Measurements from ENCODE around the gene SLC25A2. TPM values are rescaled to one million over a fixed set of nuclear protein-coding genes. Genes with fewer than 3 reads are reported as not detected.

The SLC25A2 gene
- total RNA-seq (2022; extraction: Qiagen RNA extraction): not detected in 5 replicates

DNA sequence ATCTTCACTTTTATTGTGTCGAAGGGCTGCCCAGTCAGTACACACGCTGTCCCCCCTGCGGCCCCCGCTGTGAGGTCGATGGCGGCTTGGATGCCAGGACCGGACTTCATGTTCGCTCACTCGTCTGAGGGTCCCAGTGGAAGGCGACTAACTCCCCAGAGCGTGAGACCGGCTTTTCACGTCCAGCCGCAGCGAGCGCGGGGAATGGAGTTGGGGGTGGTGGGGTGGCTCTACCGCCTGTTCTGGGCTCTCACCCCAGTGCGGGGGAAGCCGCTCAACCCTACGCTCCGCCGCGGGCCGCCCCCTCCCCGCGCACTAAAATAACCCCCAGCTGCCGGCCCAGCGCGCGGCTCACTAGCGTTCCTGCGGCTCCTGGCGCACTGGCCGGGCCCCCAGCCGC lies at the start of gene SLC25A2:
Gene SLC25A2, minus strand, starts transcription at position 294 of the 400 bp plus-strand sequence. Its CDS starts 184 bp downstream, at position 110.

DNA sequence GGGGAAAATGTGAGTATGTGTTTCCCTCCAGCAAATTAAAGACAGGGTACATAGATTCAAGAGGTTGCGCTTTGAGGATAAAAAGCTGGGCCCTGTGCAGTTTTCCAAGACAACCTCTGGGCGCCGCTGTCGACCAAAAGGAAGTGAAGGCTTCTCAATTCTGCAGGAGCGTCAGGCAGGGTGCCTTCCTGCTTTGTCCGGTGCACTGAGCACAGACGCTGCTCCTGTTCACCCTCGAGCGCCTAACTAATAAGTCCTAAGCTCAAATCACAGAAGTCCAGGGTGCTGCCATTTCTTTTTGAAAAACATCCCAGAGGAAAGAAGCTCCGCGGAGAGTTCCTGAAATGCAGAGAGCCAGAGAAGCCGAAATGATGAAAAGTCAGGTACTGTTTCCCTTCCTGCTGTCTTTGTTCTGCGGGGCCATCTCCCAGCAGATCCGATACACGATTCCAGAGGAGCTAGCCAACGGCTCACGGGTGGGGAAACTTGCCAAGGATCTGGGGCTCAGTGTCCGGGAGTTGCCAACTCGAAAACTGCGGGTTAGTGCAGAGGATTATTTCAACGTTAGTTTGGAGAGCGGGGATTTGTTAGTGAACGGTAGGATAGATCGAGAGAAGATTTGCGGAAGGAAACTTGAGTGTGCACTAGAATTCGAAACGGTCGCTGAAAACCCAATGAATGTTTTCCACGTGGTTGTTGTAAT lies 46.2 kb upstream of the SLC25A2 start, which contains the start of gene PCDHGB1:
Gene PCDHGB1, plus strand, starts transcription at position 183 of the 703 bp plus-strand sequence. Its CDS starts 162 bp downstream, at position 345.

DNA sequence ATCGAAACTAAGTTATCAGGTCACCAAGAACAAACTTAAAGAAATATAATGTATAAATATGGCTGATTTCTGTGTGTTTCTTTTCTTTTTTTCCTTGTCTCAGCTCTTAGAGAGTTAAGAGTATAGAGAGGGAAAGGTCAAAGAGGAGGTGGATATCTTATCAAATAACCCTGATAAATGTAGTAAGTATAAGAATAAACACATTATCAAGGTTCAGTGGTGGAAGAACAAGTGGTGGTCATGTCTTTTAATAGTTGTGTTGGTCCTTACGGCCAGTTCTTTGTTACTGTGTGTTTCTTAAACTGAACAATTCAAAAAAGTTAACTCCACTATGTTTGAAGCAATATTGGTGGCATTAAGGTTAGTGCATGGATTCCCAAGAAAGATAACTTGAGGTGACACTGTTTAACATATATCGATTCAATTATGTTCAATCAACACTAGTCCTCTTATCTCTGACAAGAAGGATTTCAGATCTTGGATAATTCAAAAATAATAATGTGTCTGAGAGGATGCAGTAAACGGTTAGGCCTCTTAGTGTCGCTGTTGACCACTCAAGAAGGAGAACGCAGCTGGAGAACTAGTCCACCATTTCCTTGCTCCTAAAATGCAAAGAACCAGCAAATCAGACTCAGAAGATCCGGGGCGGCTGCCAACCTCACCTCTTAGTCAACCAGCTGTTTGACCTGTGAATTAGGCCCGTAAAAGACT lies 39.5 kb upstream of the SLC25A2 start, which contains the start of gene PCDHGA3:
Gene PCDHGA3, plus strand, starts transcription at position 588 of the 711 bp plus-strand sequence. CDS start 205 bp downstream, outside the sequence.

DNA sequence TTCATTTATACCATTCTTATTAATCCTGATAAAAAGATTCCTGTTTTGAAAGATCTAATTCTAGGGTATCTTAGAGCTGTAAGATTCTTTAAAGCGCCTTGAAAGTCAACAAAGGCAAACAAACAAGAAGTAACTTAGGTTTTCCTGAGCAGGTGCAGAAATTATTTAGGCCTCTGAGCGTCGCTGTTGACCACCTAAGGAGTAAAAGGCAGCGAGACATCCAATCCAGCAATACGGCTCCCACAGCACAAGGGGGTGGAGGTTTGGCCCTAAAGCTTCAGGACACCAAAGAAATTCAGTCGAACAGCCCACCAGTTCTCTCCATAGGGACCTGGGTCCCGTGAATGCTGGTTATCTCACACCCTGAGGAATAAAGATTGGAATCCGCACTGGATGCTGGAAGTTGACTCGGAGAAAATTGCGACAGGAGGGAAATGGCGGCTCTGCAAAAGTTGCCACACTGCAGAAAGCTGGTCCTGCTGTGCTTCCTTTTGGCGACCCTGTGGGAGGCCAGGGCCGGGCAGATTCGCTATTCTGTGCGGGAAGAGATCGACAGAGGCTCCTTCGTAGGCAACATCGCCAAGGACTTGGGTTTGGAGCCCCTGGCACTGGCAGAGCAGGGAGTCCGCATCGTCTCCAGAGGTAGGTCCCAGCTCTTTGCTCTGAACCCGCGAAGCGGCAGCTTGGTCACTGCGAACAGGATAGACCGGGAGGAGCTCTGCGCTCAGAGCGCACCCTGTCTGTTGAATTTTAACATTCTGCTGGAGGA lies 34.9 kb upstream of the SLC25A2 start, which contains the start of gene PCDHGA2:
Gene PCDHGA2, plus strand, starts transcription at position 223 of the 769 bp plus-strand sequence.

DNA sequence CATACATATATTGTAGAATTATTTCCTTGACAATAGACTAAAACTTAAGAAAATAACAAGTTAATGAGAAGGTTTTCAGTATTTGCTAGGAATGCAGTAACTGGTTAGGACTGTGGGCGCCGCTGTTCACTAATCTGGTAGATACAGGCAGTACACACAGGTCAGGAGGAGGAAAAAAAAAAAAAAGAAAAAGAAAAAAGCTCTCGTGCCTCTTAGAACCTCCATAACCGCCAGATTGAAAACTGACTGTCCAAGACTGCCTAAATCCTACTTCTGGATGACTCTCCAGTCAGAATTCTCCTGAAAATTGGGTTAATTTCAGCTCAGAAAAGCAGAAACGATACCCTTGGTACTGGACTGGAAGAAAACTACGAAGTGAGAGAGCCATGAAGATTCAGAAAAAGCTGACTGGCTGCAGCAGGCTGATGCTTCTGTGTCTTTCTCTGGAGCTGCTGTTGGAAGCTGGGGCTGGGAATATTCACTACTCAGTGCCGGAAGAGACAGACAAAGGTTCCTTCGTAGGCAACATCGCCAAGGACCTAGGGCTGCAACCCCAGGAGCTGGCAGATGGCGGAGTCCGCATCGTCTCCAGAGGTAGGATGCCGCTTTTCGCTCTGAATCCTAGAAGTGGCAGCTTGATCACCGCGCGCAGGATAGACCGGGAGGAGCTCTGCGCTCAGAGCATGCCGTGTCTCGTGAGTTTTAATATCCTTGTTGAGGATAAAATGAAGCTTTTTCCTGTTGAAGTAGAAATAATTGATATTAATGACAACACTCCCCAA lies 26.6 kb upstream of the SLC25A2 start, which contains the start of gene PCDHGA1:
Gene PCDHGA1, plus strand, starts transcription at position 216 of the 782 bp plus-strand sequence.

DNA sequence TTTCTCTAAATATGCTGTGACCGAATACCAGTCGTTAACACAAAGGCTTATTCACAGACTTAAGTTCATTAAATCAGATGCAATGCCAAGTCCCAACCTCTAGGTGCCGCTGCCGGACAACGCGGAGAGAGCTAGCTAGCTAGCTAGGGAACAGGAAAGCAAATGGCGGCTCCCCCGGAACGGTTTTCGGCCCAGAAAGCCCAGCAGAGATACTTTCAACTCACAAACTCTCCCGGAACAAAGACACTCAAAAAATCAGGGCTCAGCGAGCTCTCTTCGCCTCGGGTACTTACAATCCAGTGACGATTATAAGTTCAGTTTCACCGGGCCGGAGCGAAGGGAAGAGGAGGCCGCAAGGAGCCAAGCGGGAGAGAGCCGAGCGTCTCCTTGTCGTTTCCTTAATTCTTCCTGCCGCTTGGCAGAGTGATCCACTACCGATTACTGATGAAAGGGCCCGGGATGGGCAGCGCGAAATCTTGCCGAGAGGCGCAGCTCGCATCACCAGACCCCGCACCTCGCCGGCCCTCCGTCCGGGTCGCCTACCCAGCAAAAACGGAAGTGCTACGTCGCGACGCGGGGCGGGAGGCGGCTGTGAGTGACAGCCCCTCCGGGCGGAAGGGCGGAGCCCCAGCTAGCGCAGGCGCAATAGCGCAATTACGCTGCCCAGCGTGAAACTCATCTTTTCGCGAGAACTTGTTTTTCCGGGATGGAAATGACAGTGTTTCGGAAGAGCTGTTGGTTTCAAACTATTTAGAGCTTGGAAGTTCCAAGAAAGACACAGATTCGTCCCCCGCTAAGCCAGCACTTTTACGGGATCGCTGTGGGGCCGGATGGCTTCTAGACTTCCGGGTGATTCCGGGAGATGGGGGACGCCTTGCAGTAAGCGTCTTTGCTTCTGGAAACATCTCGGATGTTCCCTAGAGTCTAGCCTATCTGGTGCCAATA lies 16.6 kb upstream of the SLC25A2 start, which contains the start of gene TAF7:
Gene TAF7, minus strand, starts transcription at position 560 of the 945 bp plus-strand sequence. CDS start 740 bp downstream, outside the sequence.

Other genes with a start within 250 kb of the SLC25A2 start
- gene PCDHB2, start 209.4 kb downstream of the SLC25A2 start, total RNA-seq (2022; extraction: Qiagen RNA extraction): 3.3 to 13.0 TPM (median 3.7 TPM) in 5 replicates
- gene PCDHB3, start 203.6 kb downstream of the SLC25A2 start, total RNA-seq (2022; extraction: Qiagen RNA extraction): 8.7 TPM in 1 of 5 replicates, not detected in the others
- 0.07 to 0.13 TPM (median 0.09 TPM) in 4 of 5 replicates, not detected in the other for gene PCDHB4, start 182.2 kb downstream of the SLC25A2 start, total RNA-seq (2022; extraction: Qiagen RNA extraction)
- 1.2 to 1.6 TPM (median 1.3 TPM) in 5 replicates for gene PCDHB5, start 168.8 kb downstream of the SLC25A2 start, total RNA-seq (2022; extraction: Qiagen RNA extraction)
- 0.79 to 1.1 TPM (median 0.90 TPM) in 5 replicates for gene PCDHB6, start 154.0 kb downstream of the SLC25A2 start, total RNA-seq (2022; extraction: Qiagen RNA extraction)
- 0.05 TPM in 1 of 5 replicates, not detected in the others for gene PCDHB7, start 131.4 kb downstream of the SLC25A2 start, total RNA-seq (2022; extraction: Qiagen RNA extraction)
- gene PCDHB8, start 126.3 kb downstream of the SLC25A2 start, total RNA-seq (2022; extraction: Qiagen RNA extraction): 0.19 to 0.42 TPM (median 0.22 TPM) in 5 replicates
- 0.05 to 0.08 TPM (median 0.05 TPM) in 4 of 5 replicates, not detected in the other for gene PCDHB16, start 121.7 kb downstream of the SLC25A2 start, total RNA-seq (2022; extraction: Qiagen RNA extraction)
- gene PCDHB9, start 116.9 kb downstream of the SLC25A2 start, total RNA-seq (2022; extraction: Qiagen RNA extraction): 0.03 to 0.26 TPM (median 0.05 TPM) in 3 of 5 replicates, not detected in the others
- gene PCDHB10, start 111.7 kb downstream of the SLC25A2 start, total RNA-seq (2022; extraction: Qiagen RNA extraction): not detected in 5 replicates
- gene PCDHB11, start 104.4 kb downstream of the SLC25A2 start, total RNA-seq (2022; extraction: Qiagen RNA extraction): 0.05 to 0.08 TPM (median 0.08 TPM) in 4 of 5 replicates, not detected in the other
- 0.06 TPM in 1 of 5 replicates, not detected in the others for gene PCDHB12, start 95.3 kb downstream of the SLC25A2 start, total RNA-seq (2022; extraction: Qiagen RNA extraction)
- gene PCDHB13, start 90.1 kb downstream of the SLC25A2 start, total RNA-seq (2022; extraction: Qiagen RNA extraction): 0.04 to 0.12 TPM (median 0.05 TPM) in 5 replicates
- gene PCDHB14, start 80.7 kb downstream of the SLC25A2 start, total RNA-seq (2022; extraction: Qiagen RNA extraction): 0.05 to 0.21 TPM (median 0.14 TPM) in 5 replicates
- gene PCDHB15, start 58.7 kb downstream of the SLC25A2 start, total RNA-seq (2022; extraction: Qiagen RNA extraction): 0.06 to 0.11 TPM (median 0.10 TPM) in 3 of 5 replicates, not detected in the others
- gene TAF7, start 16.7 kb upstream of the SLC25A2 start, total RNA-seq (2022; extraction: Qiagen RNA extraction): 60.0 to 73.5 TPM (median 68.7 TPM) in 5 replicates
- gene PCDHGA1, start 26.5 kb upstream of the SLC25A2 start, total RNA-seq (2022; extraction: Qiagen RNA extraction): 0.24 to 0.29 TPM (median 0.26 TPM) in 5 replicates
- gene PCDHGA2, start 34.7 kb upstream of the SLC25A2 start, total RNA-seq (2022; extraction: Qiagen RNA extraction): 0.42 to 0.91 TPM (median 0.68 TPM) in 5 replicates
- not detected in 5 replicates for gene PCDHGA3, start 39.8 kb upstream of the SLC25A2 start, total RNA-seq (2022; extraction: Qiagen RNA extraction)
- 1.3 to 2.0 TPM (median 1.9 TPM) in 5 replicates for gene PCDHGB1, start 46.0 kb upstream of the SLC25A2 start, total RNA-seq (2022; extraction: Qiagen RNA extraction)
- 0.07 to 0.22 TPM (median 0.12 TPM) in 5 replicates for gene PCDHGA4, start 51.0 kb upstream of the SLC25A2 start, total RNA-seq (2022; extraction: Qiagen RNA extraction)
- 0.06 to 0.11 TPM (median 0.07 TPM) in 4 of 5 replicates, not detected in the other for gene PCDHGB2, start 55.9 kb upstream of the SLC25A2 start, total RNA-seq (2022; extraction: Qiagen RNA extraction)
- 0.09 to 0.17 TPM (median 0.14 TPM) in 5 replicates for gene PCDHGA5, start 60.1 kb upstream of the SLC25A2 start, total RNA-seq (2022; extraction: Qiagen RNA extraction)
- gene PCDHGB3, start 66.2 kb upstream of the SLC25A2 start, total RNA-seq (2022; extraction: Qiagen RNA extraction): 0.10 to 0.31 TPM (median 0.21 TPM) in 5 replicates
- 0.13 to 0.27 TPM (median 0.21 TPM) in 5 replicates for gene PCDHGA6, start 69.8 kb upstream of the SLC25A2 start, total RNA-seq (2022; extraction: Qiagen RNA extraction)
- 0.69 to 1.1 TPM (median 0.90 TPM) in 5 replicates for gene PCDHGA7, start 78.7 kb upstream of the SLC25A2 start, total RNA-seq (2022; extraction: Qiagen RNA extraction)
- 0.55 to 1.0 TPM (median 0.97 TPM) in 5 replicates for gene PCDHGB4, start 83.6 kb upstream of the SLC25A2 start, total RNA-seq (2022; extraction: Qiagen RNA extraction)
- 0.02 to 0.06 TPM (median 0.06 TPM) in 3 of 5 replicates, not detected in the others for gene PCDHGA8, start 88.6 kb upstream of the SLC25A2 start, total RNA-seq (2022; extraction: Qiagen RNA extraction)
- gene PCDHGB5, start 93.9 kb upstream of the SLC25A2 start, total RNA-seq (2022; extraction: Qiagen RNA extraction): 1.6 to 2.6 TPM (median 2.2 TPM) in 5 replicates
- gene PCDHGA9, start 98.7 kb upstream of the SLC25A2 start, total RNA-seq (2022; extraction: Qiagen RNA extraction): 0.06 to 0.08 TPM (median 0.06 TPM) in 3 of 5 replicates, not detected in the others
- 0.08 to 0.13 TPM (median 0.12 TPM) in 5 replicates for gene PCDHGB6, start 104.0 kb upstream of the SLC25A2 start, total RNA-seq (2022; extraction: Qiagen RNA extraction)
- gene PCDHGA10, start 108.9 kb upstream of the SLC25A2 start, total RNA-seq (2022; extraction: Qiagen RNA extraction): 0.02 to 0.03 TPM in 2 of 5 replicates, not detected in the others
- 0.05 to 0.10 TPM (median 0.07 TPM) in 3 of 5 replicates, not detected in the others for gene PCDHGB7, start 113.6 kb upstream of the SLC25A2 start, total RNA-seq (2022; extraction: Qiagen RNA extraction)
- 0.04 to 0.06 TPM (median 0.05 TPM) in 3 of 5 replicates, not detected in the others for gene PCDHGA11, start 117.0 kb upstream of the SLC25A2 start, total RNA-seq (2022; extraction: Qiagen RNA extraction)
- 0.02 TPM in 1 of 5 replicates, not detected in the others for gene PCDHGA12, start 126.5 kb upstream of the SLC25A2 start, total RNA-seq (2022; extraction: Qiagen RNA extraction)
- 5.1 to 6.3 TPM (median 5.9 TPM) in 5 replicates for gene PCDHGC3, start 171.9 kb upstream of the SLC25A2 start, total RNA-seq (2022; extraction: Qiagen RNA extraction)
- gene PCDHGC4, start 181.0 kb upstream of the SLC25A2 start, total RNA-seq (2022; extraction: Qiagen RNA extraction): not detected in 5 replicates
- not detected in 5 replicates for gene PCDHGC5, start 185.0 kb upstream of the SLC25A2 start, total RNA-seq (2022; extraction: Qiagen RNA extraction)

Data from A549 treated with Mapracorat at 1 μM for 4 hours (cell line).